GM12878 (cell line): Measurements from ENCODE around the gene TRIM22.

Source experiments
- CBFB ChIP-seq: IDR thresholded peaks from 2 replicates; pipeline ENCODE4 v1.6.1; 2016; ENCODE audit warnings: antibody characterized with exemption, low read depth
- CEBPB ChIP-seq, 2 experiments: fragments of 150-350 bp in 1 of 2; IDR thresholded peaks; 2 replicates each; pipeline ENCODE4 v1.6.1; 2012 to 2014; ENCODE audit warnings: low read depth in 2 of 2, low read length in 2 of 2, borderline replicate concordance in 1 of 2, inconsistent platforms in 1 of 2
- CTCF ChIP-seq, 3 experiments: IDR thresholded peaks in 2 of 3; conservative IDR thresholded peaks in 1 of 3; 2 replicates each; pipeline ENCODE4 v1.5.1; 2011; ENCODE audit warnings: low read depth in 3 of 3, low read length in 3 of 3, mild to moderate bottlenecking in 3 of 3, control low read depth in 2 of 3, moderate library complexity in 2 of 3, inconsistent platforms in 1 of 3, mixed read lengths in 1 of 3; ENCODE audit not compliant: control insufficient read depth in 2 of 3, insufficient read depth in 1 of 3; ENCODE audit errors: extremely low read depth in 1 of 3
- EZH2 ChIP-seq: IDR thresholded peaks from 2 replicates; pipeline ENCODE4 v1.6.1; 2012; ENCODE audit warnings: low read depth, mild to moderate bottlenecking, control low read depth, inconsistent platforms, low read length, borderline replicate concordance; ENCODE audit not compliant: control insufficient read depth
- GABPA ChIP-seq: IDR thresholded peaks from 2 replicates; pipeline ENCODE4 v1.6.1; 2014; ENCODE audit warnings: antibody characterized with exemption, low read depth, mild to moderate bottlenecking, inconsistent platforms
- MYC ChIP-seq: IDR thresholded peaks from 2 replicates; pipeline ENCODE4 v1.6.1; 2011; ENCODE audit warnings: mild to moderate bottlenecking, low read length, moderate library complexity, inconsistent platforms; ENCODE audit not compliant: insufficient read depth, insufficient replicate concordance, insufficient read length, severe bottlenecking
- NFYB ChIP-seq: IDR thresholded peaks from 2 replicates; pipeline ENCODE4 v1.6.1; 2011; ENCODE audit warnings: low read depth, mild to moderate bottlenecking, low read length, improper control_type of control experiment, moderate library complexity; ENCODE audit not compliant: insufficient read depth
- POLR2A ChIP-seq: IDR thresholded peaks from 2 replicates; pipeline ENCODE4 v1.6.1; 2011; ENCODE audit warnings: low read depth, mild to moderate bottlenecking, low read length
- POLR2AphosphoS5 ChIP-seq: IDR thresholded peaks from 2 replicates; pipeline ENCODE4 v1.6.1; 2011; ENCODE audit warnings: mild to moderate bottlenecking, low read length, inconsistent platforms
- RFX5 ChIP-seq: IDR thresholded peaks from 2 replicates; pipeline ENCODE4 v1.6.1; 2011; ENCODE audit warnings: low read depth, low read length, improper control_type of control experiment
- USF2 ChIP-seq: IDR thresholded peaks from 2 replicates; pipeline ENCODE4 v1.6.1; 2011; ENCODE audit warnings: low read depth, low read length, improper control_type of control experiment, borderline replicate concordance
- ZNF274 ChIP-seq: IDR thresholded peaks from one replicate; pipeline ENCODE4 v1.8.0; 2011; ENCODE audit not compliant: insufficient read length, insufficient read depth

GRCh38 chr11:5727691-5728090 is 38.1 kb downstream of the TRIM22 start:
- no peak for TF ChIP-seq ZNF274
- TF ChIP-seq CBFB, result no peak
- TF ChIP-seq GABPA, result no peak
- no peak for TF ChIP-seq NFYB
- TF ChIP-seq CTCF (IDR thresholded peaks at IDR 0.05 in 2 of 3, conservative IDR thresholded peaks at IDR 0.05 in 1 of 3; ENCODE audit: control insufficient read depth in 2 of 3, extremely low read depth in 1 of 3, insufficient read depth in 1 of 3, low read depth in 3 of 3, low read length in 3 of 3), result no peak
- no peak for TF ChIP-seq USF2
- no peak for TF ChIP-seq CEBPB (IDR thresholded peaks at IDR 0.05; ENCODE audit: borderline replicate concordance in 1 of 2, low read depth in 2 of 2, low read length in 2 of 2)
- no peak for TF ChIP-seq POLR2A
- no peak for TF ChIP-seq MYC
- TF ChIP-seq RFX5, result no peak
- no peak for TF ChIP-seq POLR2AphosphoS5
- no peak for TF ChIP-seq EZH2
